ENCODE data around the gene PABPC1L.

PABPC1L gene

DNA sequence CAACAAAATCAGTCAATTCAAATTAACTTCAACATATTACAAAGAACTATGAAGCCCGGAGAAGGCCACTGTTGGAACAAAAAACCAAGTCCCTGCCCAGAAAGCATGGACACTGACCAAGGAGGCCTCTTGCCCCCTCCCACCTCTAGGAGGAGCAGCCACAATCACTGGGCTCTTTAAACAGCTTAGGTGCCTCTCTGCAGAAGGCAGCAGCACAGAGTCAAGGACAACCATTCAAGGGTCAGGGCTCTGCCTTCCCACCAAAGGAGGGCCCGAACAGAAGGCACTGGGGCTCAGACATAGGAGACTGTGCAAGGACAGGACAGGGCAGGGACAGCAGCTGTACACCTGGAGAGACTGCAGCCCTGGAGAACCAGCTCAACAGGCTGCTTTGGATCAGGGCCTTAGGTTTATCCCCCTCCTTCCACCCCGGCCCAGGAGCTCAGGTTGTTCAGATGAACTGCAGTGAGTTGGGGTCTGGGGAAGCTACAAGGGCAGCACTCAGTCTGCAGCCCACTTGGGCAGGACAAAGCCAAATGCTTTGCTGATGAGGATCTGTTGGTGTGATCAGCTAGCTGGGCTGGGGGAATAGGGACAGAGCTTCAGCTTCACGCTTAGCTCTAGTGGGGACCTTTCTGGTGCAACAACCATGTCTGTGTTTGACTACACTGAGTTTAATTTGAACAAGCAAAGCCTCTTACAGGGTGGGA lies 32.6 kb downstream of the PABPC1L start:
- H3K36me3 ChIP-seq (ENCODE audit: insufficient read depth, low read length), result peaks cover 27% of the 10 kb centered on the region; the same call in 1 of the 2 replicates

DNA sequence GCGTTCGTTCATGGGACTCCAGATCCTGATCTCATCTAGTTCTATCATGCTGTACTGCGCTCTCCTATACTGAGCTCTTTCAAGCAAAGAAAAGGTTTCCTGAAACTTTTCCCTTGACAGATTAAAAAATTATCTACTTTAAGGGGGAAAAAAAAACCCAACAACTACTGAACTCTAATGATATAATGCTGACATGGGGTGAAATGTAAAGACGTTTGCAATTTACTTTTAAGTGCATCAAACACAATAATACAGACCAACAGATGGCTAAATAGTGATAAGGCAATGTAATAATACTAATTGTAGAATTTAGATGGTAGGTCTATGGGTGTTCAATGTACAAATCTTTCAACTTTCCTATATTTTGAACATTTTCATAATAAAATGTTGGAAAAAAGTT lies 34.0 kb downstream of the PABPC1L start:
- Histone ChIP-seq H3K36me3 (ENCODE audit: insufficient read depth, low read length) (peaks cover 27% of the 10 kb centered on the region; the same call in 1 of the 2 replicates), H3K79me2 (ENCODE audit: control insufficient read depth, insufficient read depth, low read length, unreplicated experiment) (no peaks in the 10 kb centered on the region), H3K4me1 (ENCODE audit: control insufficient read depth, insufficient read depth, low read length, unreplicated experiment) (peaks cover 6% of the 10 kb centered on the region), H2AFZ (ENCODE audit: low read length, unreplicated experiment) (no peak overlapping the region), H3K27ac (ENCODE audit: low read depth, low read length) (no peak overlapping the region), H3K4me3 (ENCODE audit: low read depth, low read length) (no peak overlapping the region), H3K27me3 (ENCODE audit: insufficient read depth, low read length) (no peaks in the 10 kb centered on the region)

More for the DNA sequence above, 32.6 kb downstream of the PABPC1L start:
- no peaks in the 10 kb centered on the region for H3K79me2 ChIP-seq (ENCODE audit: control insufficient read depth, insufficient read depth, low read length, unreplicated experiment)
- peaks cover 13% of the 10 kb centered on the region for H3K4me1 ChIP-seq (ENCODE audit: control insufficient read depth, insufficient read depth, low read length, unreplicated experiment)
- no peak overlapping the region for H2AFZ ChIP-seq (ENCODE audit: low read length, unreplicated experiment)
- no peak overlapping the region for H3K4me3 ChIP-seq (ENCODE audit: low read depth, low read length)
- H3K27me3 ChIP-seq (ENCODE audit: insufficient read depth, low read length), result no peaks in the 10 kb centered on the region
- no peak overlapping the region for H3K27ac ChIP-seq (ENCODE audit: low read depth, low read length)

DNA sequence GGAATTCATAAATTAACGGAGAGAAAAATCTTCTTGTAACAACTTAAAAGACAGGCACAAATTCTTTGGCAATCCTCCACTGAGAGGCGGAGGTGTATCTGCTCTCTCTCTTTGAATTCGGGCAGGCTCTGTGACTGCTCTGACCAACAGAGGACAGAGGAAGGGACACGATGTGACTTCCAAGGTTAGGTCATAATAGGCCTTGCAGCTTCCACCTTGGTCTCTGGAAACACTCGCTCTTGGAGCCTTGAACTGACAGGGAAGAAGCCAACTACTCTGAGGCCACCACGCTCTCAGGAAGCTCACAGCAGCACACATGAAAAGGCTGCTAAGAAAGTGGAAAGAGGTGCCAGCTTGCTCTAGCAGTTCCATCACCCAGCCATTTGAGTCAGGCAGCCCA lies 35.4 kb downstream of the PABPC1L start:
- peaks cover 27% of the 10 kb centered on the region; the same call in 1 of the 2 replicates for H3K36me3 ChIP-seq (ENCODE audit: insufficient read depth, low read length)
- no peak overlapping the region for H3K27ac ChIP-seq (ENCODE audit: low read depth, low read length)
- no peaks in the 10 kb centered on the region for H3K79me2 ChIP-seq (ENCODE audit: control insufficient read depth, insufficient read depth, low read length, unreplicated experiment)
- no peak overlapping the region for H2AFZ ChIP-seq (ENCODE audit: low read length, unreplicated experiment)
- no peak overlapping the region for H3K4me3 ChIP-seq (ENCODE audit: low read depth, low read length)
- no peaks in the 10 kb centered on the region for H3K27me3 ChIP-seq (ENCODE audit: insufficient read depth, low read length)
- H3K4me1 ChIP-seq (ENCODE audit: control insufficient read depth, insufficient read depth, low read length, unreplicated experiment), result no peaks in the 10 kb centered on the region

DNA sequence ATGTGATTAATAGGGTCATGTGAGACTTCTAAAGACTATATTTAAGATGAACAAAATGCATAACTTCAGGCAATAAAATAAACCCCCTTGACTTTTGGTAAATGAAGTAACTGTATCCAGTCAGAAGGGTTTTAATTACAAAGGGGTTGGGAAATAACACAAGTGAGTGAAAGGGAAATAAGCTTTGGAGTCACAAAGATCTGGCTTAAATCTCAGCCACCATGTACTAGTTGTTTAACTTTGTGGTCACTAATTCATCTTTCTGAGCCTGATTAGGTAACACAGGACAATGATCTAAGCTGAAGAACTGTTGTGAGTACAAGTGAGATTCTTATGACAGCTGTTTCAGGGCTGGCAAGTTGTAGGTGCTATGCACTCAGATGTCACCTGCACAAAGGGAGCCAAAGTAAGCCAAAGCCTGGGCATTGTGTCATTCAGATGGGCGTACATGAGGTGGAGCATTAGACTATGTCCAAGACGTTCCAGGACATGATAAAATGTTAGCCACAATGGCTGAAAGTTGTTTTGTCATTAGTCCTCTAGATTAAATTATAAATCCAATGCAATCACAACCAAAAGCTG lies 36.5 kb downstream of the PABPC1L start:
- H2AFZ ChIP-seq (ENCODE audit: low read length, unreplicated experiment), result no peak overlapping the region
- H3K4me3 ChIP-seq (ENCODE audit: low read depth, low read length), result no peak overlapping the region
- H3K36me3 ChIP-seq (ENCODE audit: insufficient read depth, low read length), result peaks cover 27% of the 10 kb centered on the region; the same call in 1 of the 2 replicates
- H3K4me1 ChIP-seq (ENCODE audit: control insufficient read depth, insufficient read depth, low read length, unreplicated experiment), result no peaks in the 10 kb centered on the region
- H3K27ac ChIP-seq (ENCODE audit: low read depth, low read length), result no peak overlapping the region
- H3K27me3 ChIP-seq (ENCODE audit: insufficient read depth, low read length), result no peaks in the 10 kb centered on the region
- H3K79me2 ChIP-seq (ENCODE audit: control insufficient read depth, insufficient read depth, low read length, unreplicated experiment), result no peaks in the 10 kb centered on the region

DNA sequence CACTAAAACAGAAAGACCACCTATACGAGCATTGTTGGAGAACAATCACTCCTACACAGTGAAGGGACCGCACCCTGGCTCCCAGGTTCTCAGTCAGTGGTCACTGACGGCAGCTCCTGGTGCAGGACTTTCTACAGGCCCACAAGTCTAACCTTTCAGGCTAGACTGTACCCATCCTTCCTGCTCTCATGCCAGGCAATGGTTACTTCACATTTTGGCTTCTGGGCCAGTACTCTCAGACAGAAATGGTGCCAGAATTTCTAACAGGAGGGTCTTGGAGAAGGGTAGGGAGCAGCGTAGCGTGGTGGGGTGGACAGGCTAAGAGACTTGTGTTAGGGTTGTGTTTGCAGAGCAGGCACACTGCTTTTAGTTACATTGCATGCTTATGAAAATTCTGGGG lies 38.2 kb downstream of the PABPC1L start:
- Histone ChIP-seq H3K36me3 (ENCODE audit: insufficient read depth, low read length) (peaks cover 21% of the 10 kb centered on the region), H3K4me1 (ENCODE audit: control insufficient read depth, insufficient read depth, low read length, unreplicated experiment) (no peaks in the 10 kb centered on the region), H3K4me3 (ENCODE audit: low read depth, low read length) (no peak overlapping the region), H3K79me2 (ENCODE audit: control insufficient read depth, insufficient read depth, low read length, unreplicated experiment) (no peaks in the 10 kb centered on the region), H2AFZ (ENCODE audit: low read length, unreplicated experiment) (no peak overlapping the region), H3K27ac (ENCODE audit: low read depth, low read length) (no peak overlapping the region), H3K27me3 (ENCODE audit: insufficient read depth, low read length) (no peaks in the 10 kb centered on the region)

DNA sequence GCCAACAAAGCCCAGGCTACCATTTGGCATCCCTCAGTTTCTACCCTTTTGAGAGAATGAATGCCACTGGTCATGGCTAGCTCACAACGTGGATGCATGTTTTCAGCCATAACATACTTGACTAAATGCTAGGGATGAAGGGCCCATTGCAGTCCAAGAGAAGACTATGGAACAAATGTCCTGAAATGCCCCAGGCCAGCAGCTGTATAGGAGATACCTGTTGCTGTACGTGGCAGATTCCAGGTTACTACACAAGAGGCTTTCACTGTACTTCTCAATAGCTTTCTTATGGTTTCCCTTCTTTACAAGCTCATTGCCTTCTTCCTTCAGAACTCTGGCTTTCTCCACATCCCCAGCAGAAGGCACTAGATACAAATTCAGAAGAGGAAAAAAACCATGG lies 38.7 kb downstream of the PABPC1L start:
- Histone ChIP-seq H3K79me2 (ENCODE audit: control insufficient read depth, insufficient read depth, low read length, unreplicated experiment) (no peaks in the 10 kb centered on the region), H2AFZ (ENCODE audit: low read length, unreplicated experiment) (no peak overlapping the region), H3K27me3 (ENCODE audit: insufficient read depth, low read length) (no peaks in the 10 kb centered on the region), H3K27ac (ENCODE audit: low read depth, low read length) (no peak overlapping the region), H3K4me3 (ENCODE audit: low read depth, low read length) (no peak overlapping the region), H3K36me3 (ENCODE audit: insufficient read depth, low read length) (peaks cover 21% of the 10 kb centered on the region), H3K4me1 (ENCODE audit: control insufficient read depth, insufficient read depth, low read length, unreplicated experiment) (no peaks in the 10 kb centered on the region)

DNA sequence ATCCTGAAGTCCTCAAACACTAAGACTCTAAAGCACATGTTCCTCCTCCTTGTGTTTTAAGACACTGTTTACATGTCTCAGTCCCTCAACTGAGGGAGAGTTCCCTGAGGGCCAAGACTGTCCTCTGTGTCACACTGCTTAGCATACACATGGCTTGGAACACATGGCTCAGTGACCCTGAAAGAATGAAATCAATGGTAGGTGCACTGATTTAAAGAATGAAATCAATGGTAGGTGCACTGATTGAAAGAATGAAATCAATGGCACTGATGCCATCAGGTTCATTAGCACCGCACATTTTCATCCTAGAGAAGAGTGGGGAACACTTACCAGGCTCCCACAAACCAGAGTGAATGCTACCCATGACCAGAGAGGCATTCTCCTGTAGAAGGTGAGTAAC lies 40.5 kb downstream of the PABPC1L start:
- Histone ChIP-seq H3K27ac (ENCODE audit: low read depth, low read length) (no peak overlapping the region), H3K4me1 (ENCODE audit: control insufficient read depth, insufficient read depth, low read length, unreplicated experiment) (no peaks in the 10 kb centered on the region), H3K4me3 (ENCODE audit: low read depth, low read length) (no peak overlapping the region), H2AFZ (ENCODE audit: low read length, unreplicated experiment) (no peak overlapping the region), H3K36me3 (ENCODE audit: insufficient read depth, low read length) (peaks cover 26% of the 10 kb centered on the region), H3K79me2 (ENCODE audit: control insufficient read depth, insufficient read depth, low read length, unreplicated experiment) (peaks cover 7% of the 10 kb centered on the region), H3K27me3 (ENCODE audit: insufficient read depth, low read length) (no peaks in the 10 kb centered on the region)

DNA sequence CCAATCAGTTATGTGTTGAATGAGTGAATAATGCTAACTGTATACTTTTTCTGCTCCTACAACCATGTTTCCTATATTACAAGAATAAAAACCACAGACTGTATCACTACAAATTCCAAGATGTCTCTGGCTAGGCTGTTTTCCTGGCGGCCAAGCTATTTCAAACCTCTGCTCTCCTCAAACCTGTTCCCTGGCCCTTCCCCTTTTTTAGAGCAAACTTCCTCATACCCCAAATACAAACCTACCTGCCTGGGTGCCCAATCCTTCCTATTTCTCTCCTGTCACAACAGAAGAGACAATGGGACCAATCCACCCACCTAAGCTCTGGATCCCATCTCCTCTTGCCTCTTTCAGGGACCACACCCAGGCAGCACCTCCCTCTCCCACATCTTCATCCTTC lies 42.9 kb downstream of the PABPC1L start:
- no peak overlapping the region for H3K27ac ChIP-seq (ENCODE audit: low read depth, low read length)
- H3K36me3 ChIP-seq (ENCODE audit: insufficient read depth, low read length), result peaks cover 24% of the 10 kb centered on the region
- peaks cover 3% of the 10 kb centered on the region for H3K4me1 ChIP-seq (ENCODE audit: control insufficient read depth, insufficient read depth, low read length, unreplicated experiment)

DNA sequence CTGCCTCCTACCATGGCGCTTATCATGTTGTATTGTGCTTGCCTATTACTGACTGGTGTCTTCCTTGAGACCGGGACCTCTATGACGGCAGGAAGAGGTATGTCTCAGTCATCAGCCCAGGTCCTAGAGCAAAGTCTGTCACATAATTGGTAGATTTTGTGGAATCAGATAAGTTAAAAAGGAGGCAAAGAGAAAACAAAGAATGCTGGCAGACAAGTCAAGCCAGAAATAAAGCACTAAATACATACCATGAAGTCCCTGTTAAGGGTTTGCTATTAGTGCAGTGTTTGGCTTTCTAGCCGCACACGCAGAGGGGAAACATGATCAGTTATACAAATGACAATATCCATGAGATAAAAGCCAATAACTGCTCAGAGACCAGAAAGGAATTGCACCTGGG lies 44.4 kb downstream of the PABPC1L start:
- Histone ChIP-seq H3K27ac (ENCODE audit: low read depth, low read length) (no peak overlapping the region), H3K27me3 (ENCODE audit: insufficient read depth, low read length) (no peaks in the 10 kb centered on the region), H3K4me3 (ENCODE audit: low read depth, low read length) (no peak overlapping the region), H3K36me3 (ENCODE audit: insufficient read depth, low read length) (peaks cover 24% of the 10 kb centered on the region), H3K79me2 (ENCODE audit: control insufficient read depth, insufficient read depth, low read length, unreplicated experiment) (peaks cover 44% of the 10 kb centered on the region), H3K4me1 (ENCODE audit: control insufficient read depth, insufficient read depth, low read length, unreplicated experiment) (peaks cover 14% of the 10 kb centered on the region), H2AFZ (ENCODE audit: low read length, unreplicated experiment) (no peak overlapping the region)

More for the DNA sequence above, 42.9 kb downstream of the PABPC1L start:
- H2AFZ ChIP-seq (ENCODE audit: low read length, unreplicated experiment), result no peak overlapping the region
- peaks cover 30% of the 10 kb centered on the region for H3K79me2 ChIP-seq (ENCODE audit: control insufficient read depth, insufficient read depth, low read length, unreplicated experiment)
- H3K4me3 ChIP-seq (ENCODE audit: low read depth, low read length), result no peak overlapping the region
- no peaks in the 10 kb centered on the region for H3K27me3 ChIP-seq (ENCODE audit: insufficient read depth, low read length)

DNA sequence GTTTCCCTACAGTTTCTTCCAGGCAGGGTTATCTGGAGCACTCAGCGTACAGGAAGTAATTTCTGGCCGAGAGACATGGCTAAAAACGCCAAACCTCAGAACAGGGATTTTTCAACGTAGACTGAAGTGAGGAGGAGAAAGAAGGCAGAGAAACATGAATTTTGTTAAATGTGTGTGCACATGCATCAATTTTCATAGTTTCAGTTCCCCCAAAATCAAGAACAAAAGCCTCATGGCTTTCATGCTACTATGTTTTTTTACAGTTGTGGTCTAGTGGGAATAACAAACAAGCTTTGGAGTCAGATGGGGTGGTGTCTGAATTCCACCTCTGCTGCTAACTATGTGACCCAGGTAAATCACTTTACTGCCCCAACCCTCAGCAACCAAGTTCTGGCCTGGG lies 45.4 kb downstream of the PABPC1L start:
- Histone ChIP-seq H2AFZ (ENCODE audit: low read length, unreplicated experiment) (no peak overlapping the region), H3K4me3 (ENCODE audit: low read depth, low read length) (no peak overlapping the region), H3K27ac (ENCODE audit: low read depth, low read length) (no peak overlapping the region), H3K27me3 (ENCODE audit: insufficient read depth, low read length) (no peaks in the 10 kb centered on the region), H3K36me3 (ENCODE audit: insufficient read depth, low read length) (peaks cover 24% of the 10 kb centered on the region), H3K79me2 (ENCODE audit: control insufficient read depth, insufficient read depth, low read length, unreplicated experiment) (peaks cover 47% of the 10 kb centered on the region), H3K4me1 (ENCODE audit: control insufficient read depth, insufficient read depth, low read length, unreplicated experiment) (peaks cover 14% of the 10 kb centered on the region)

DNA sequence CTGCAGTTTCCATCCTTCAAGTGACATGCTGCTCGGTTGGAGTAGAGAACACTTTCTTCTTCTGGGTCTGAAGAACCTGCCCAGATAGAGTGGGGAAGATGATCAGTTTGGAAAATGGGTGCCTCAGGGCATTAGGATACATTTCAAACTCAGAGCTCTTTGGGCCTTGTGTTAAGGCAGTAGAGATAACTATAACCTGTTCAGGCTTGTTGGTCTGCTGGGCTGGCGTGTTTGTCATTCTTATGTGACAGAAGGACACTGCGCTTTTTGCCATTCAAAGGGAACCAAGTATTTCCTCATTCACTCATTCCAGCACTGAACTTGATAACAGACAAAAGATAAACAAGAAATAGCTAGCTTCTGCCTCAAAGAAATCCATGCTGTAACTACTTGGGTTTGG lies 46.5 kb downstream of the PABPC1L start:
- H3K36me3 ChIP-seq (ENCODE audit: insufficient read depth, low read length), result peaks cover 24% of the 10 kb centered on the region
- peaks cover 20% of the 10 kb centered on the region for H3K4me1 ChIP-seq (ENCODE audit: control insufficient read depth, insufficient read depth, low read length, unreplicated experiment)
- H3K27ac ChIP-seq (ENCODE audit: low read depth, low read length), result no peak overlapping the region
- H3K27me3 ChIP-seq (ENCODE audit: insufficient read depth, low read length), result no peaks in the 10 kb centered on the region
- H3K79me2 ChIP-seq (ENCODE audit: control insufficient read depth, insufficient read depth, low read length, unreplicated experiment), result peaks cover 47% of the 10 kb centered on the region
- H3K4me3 ChIP-seq (ENCODE audit: low read depth, low read length), result no peak overlapping the region
- H2AFZ ChIP-seq (ENCODE audit: low read length, unreplicated experiment), result no peak overlapping the region
